ENCODE data around the gene PDGFRA.

Gene PDGFRA

GRCh38 chr4:54228961-54229501 is at the start of gene PDGFRA:
Gene PDGFRA (plus strand): TSS chr4:54229293. CDS start chr4:54258769, 29,476 bp downstream.
- no peak for DNase-seq (ENCODE audit: low spot score)

GRCh38 chr4:54184581-54184980 is 44.5 kb upstream of the PDGFRA start:
- no peak for DNase-seq (ENCODE audit: low spot score)

- no peak for DNase-seq (ENCODE audit: low spot score)
These were observed 43.9 kb upstream of the PDGFRA start for GRCh38 chr4:54185044-54185780.

GRCh38 chr4:54185866-54186265 is 43.2 kb upstream of the PDGFRA start:
- DNase-seq (ENCODE audit: low spot score): no peak

- DNase-seq (ENCODE audit: low spot score): no peak
These were observed 42.7 kb upstream of the PDGFRA start for GRCh38 chr4:54186371-54186770.

GRCh38 chr4:54187148-54187547 is 41.9 kb upstream of the PDGFRA start:
- DNase-seq (ENCODE audit: low spot score): no peak

- no peak for DNase-seq (ENCODE audit: low spot score)
These were observed 40.0 kb upstream of the PDGFRA start for GRCh38 chr4:54189140-54189539.

GRCh38 chr4:54192811-54193210 is 36.3 kb upstream of the PDGFRA start:
- DNase-seq (ENCODE audit: low spot score): no peak

GRCh38 chr4:54197926-54198325 is 31.2 kb upstream of the PDGFRA start:
- no peak for DNase-seq (ENCODE audit: low spot score)

- DNase-seq (ENCODE audit: low spot score): no peak
These were observed 29.2 kb upstream of the PDGFRA start for GRCh38 chr4:54199919-54200318.

GRCh38 chr4:54209617-54210016 is 19.5 kb upstream of the PDGFRA start:
- no peak for DNase-seq (ENCODE audit: low spot score)

GRCh38 chr4:54213001-54213400 is 16.1 kb upstream of the PDGFRA start:
- no peak for DNase-seq (ENCODE audit: low spot score)

GRCh38 chr4:54213761-54214160 is 15.3 kb upstream of the PDGFRA start:
- DNase-seq (ENCODE audit: low spot score): no peak

- no peak for DNase-seq (ENCODE audit: low spot score)
These were observed 13.6 kb upstream of the PDGFRA start for GRCh38 chr4:54215379-54216077.

GRCh38 chr4:54217642-54218495 is 11.2 kb upstream of the PDGFRA start:
- peak; percentile 81 for DNase-seq (ENCODE audit: low spot score)

GRCh38 chr4:54218736-54219135 is 10.4 kb upstream of the PDGFRA start:
- no peak for DNase-seq (ENCODE audit: low spot score)

GRCh38 chr4:54224996-54225597 is 4.0 kb upstream of the PDGFRA start:
- DNase-seq (ENCODE audit: low spot score): no peak

GRCh38 chr4:54225598-54226403 is 3.3 kb upstream of the PDGFRA start:
- DNase-seq (ENCODE audit: low spot score): no peak

- DNase-seq (ENCODE audit: low spot score): no peak
These were observed 2.5 kb upstream of the PDGFRA start for GRCh38 chr4:54226404-54227255.
